ENCODE measurements around the gene OR5B17. TPM values are rescaled to one million over a fixed set of nuclear protein-coding genes. Genes with fewer than 3 reads are reported as not detected.

The OR5B17 gene
- total and polyA plus RNA-seq, 2 experiments from 2014 or later, result not detected

- H2AFZ ChIP-seq, result no peak overlapping the region
- TF ChIP-seq CTCF (IDR thresholded peaks at IDR 0.05; ENCODE audit: poor library complexity) (no peak), EZH2phosphoT487 (IDR thresholded peaks at IDR 0.05; ENCODE audit: low read depth, severe bottlenecking, unreplicated experiment) (no peak), EZH2 (IDR thresholded peaks at IDR 0.05; ENCODE audit: borderline replicate concordance) (no peak)
- no peak overlapping the region for H3K4me2 ChIP-seq
- no peaks in the 10 kb centered on the region for H3K27me3 ChIP-seq
- no peaks in the 10 kb centered on the region for H3K9me2 ChIP-seq (replicated peaks; ENCODE audit: insufficient read depth)
- no peaks in the 10 kb centered on the region for H4K20me1 ChIP-seq (ENCODE audit: insufficient read depth, poor library complexity, severe bottlenecking)
- H3K4me3 ChIP-seq, result no peak overlapping the region
- H3K36me3 ChIP-seq (replicated peaks; ENCODE audit: insufficient read depth, low read depth), result no peaks in the 10 kb centered on the region
- no peaks in the 10 kb centered on the region for H3K9me3 ChIP-seq (ENCODE audit: low read depth)
- no peaks in the 10 kb centered on the region for H3K79me2 ChIP-seq
- no peak overlapping the region for H3K27ac ChIP-seq
- no peak for DNase-seq (ENCODE audit: low spot score)
- H3K4me1 ChIP-seq (ENCODE audit: insufficient read depth), result no peaks in the 10 kb centered on the region
Measured at GRCh38 chr11:58394195-58394594, 35.3 kb upstream of the OR5B17 start.

- H3K27me3 ChIP-seq, result no peaks in the 10 kb centered on the region
- no peak overlapping the region for H3K27ac ChIP-seq
- H3K36me3 ChIP-seq (replicated peaks; ENCODE audit: insufficient read depth, low read depth), result no peaks in the 10 kb centered on the region
- H3K4me3 ChIP-seq, result no peak overlapping the region
- no peaks in the 10 kb centered on the region for H3K79me2 ChIP-seq
- H4K20me1 ChIP-seq (ENCODE audit: insufficient read depth, poor library complexity, severe bottlenecking), result no peaks in the 10 kb centered on the region
- no peaks in the 10 kb centered on the region for H3K9me3 ChIP-seq (ENCODE audit: low read depth)
- H3K9me2 ChIP-seq (replicated peaks; ENCODE audit: insufficient read depth), result no peaks in the 10 kb centered on the region
- no peak overlapping the region for H3K4me2 ChIP-seq
- 32% methylated on average over 1 of the region's 1 CpG for WGBS (ENCODE audit: low lambda C conversion rate, missing lambda C conversion rate)
- TF ChIP-seq CTCF (IDR thresholded peaks at IDR 0.05; ENCODE audit: poor library complexity) (no peak), EZH2phosphoT487 (IDR thresholded peaks at IDR 0.05; ENCODE audit: low read depth, severe bottlenecking, unreplicated experiment) (no peak), EZH2 (IDR thresholded peaks at IDR 0.05; ENCODE audit: borderline replicate concordance) (no peak)
- no peak for DNase-seq (ENCODE audit: low spot score)
- H2AFZ ChIP-seq, result no peak overlapping the region
- H3K4me1 ChIP-seq (ENCODE audit: insufficient read depth), result no peaks in the 10 kb centered on the region
Measured at GRCh38 chr11:58392746-58393145, 33.9 kb upstream of the OR5B17 start.

GRCh38 chr11:58391879-58392278 is 33.0 kb upstream of the OR5B17 start:
- no peaks in the 10 kb centered on the region for H4K20me1 ChIP-seq (ENCODE audit: insufficient read depth, poor library complexity, severe bottlenecking)
- no peaks in the 10 kb centered on the region for H3K9me3 ChIP-seq (ENCODE audit: low read depth)
- H3K27me3 ChIP-seq, result no peaks in the 10 kb centered on the region
- no peaks in the 10 kb centered on the region for H3K4me1 ChIP-seq (ENCODE audit: insufficient read depth)
- no peaks in the 10 kb centered on the region for H3K9me2 ChIP-seq (replicated peaks; ENCODE audit: insufficient read depth)
- no peak overlapping the region for H3K4me3 ChIP-seq
- 92% methylated on average over 1 of the region's 1 CpG for WGBS (ENCODE audit: low lambda C conversion rate, missing lambda C conversion rate)
- TF ChIP-seq EZH2phosphoT487 (IDR thresholded peaks at IDR 0.05; ENCODE audit: low read depth, severe bottlenecking, unreplicated experiment) (no peak), EZH2 (IDR thresholded peaks at IDR 0.05; ENCODE audit: borderline replicate concordance) (no peak), CTCF (IDR thresholded peaks at IDR 0.05; ENCODE audit: poor library complexity) (no peak)
- no peaks in the 10 kb centered on the region for H3K79me2 ChIP-seq
- DNase-seq (ENCODE audit: low spot score), result no peak
- H2AFZ ChIP-seq, result no peak overlapping the region
- H3K27ac ChIP-seq, result no peak overlapping the region
- no peak overlapping the region for H3K4me2 ChIP-seq
- no peaks in the 10 kb centered on the region for H3K36me3 ChIP-seq (replicated peaks; ENCODE audit: insufficient read depth, low read depth)

GRCh38 chr11:58390551-58391063 is 31.7 kb upstream of the OR5B17 start:
- 89% methylated on average over 17 of the region's 18 CpGs for WGBS (ENCODE audit: low lambda C conversion rate, missing lambda C conversion rate)
- Histone ChIP-seq H3K79me2 (no peaks in the 10 kb centered on the region), H3K4me1 (ENCODE audit: insufficient read depth) (no peaks in the 10 kb centered on the region), H3K4me3 (no peak overlapping the region), H3K36me3 (replicated peaks; ENCODE audit: insufficient read depth, low read depth) (no peaks in the 10 kb centered on the region), H2AFZ (no peak overlapping the region), H3K4me2 (no peak overlapping the region), H3K27ac (no peak overlapping the region), H4K20me1 (ENCODE audit: insufficient read depth, poor library complexity, severe bottlenecking) (no peaks in the 10 kb centered on the region), H3K9me3 (ENCODE audit: low read depth) (no peaks in the 10 kb centered on the region), H3K9me2 (replicated peaks; ENCODE audit: insufficient read depth) (no peaks in the 10 kb centered on the region), H3K27me3 (no peaks in the 10 kb centered on the region)
- TF ChIP-seq CTCF (IDR thresholded peaks at IDR 0.05; ENCODE audit: poor library complexity) (no peak), EZH2phosphoT487 (IDR thresholded peaks at IDR 0.05; ENCODE audit: low read depth, severe bottlenecking, unreplicated experiment) (no peak), EZH2 (IDR thresholded peaks at IDR 0.05; ENCODE audit: borderline replicate concordance) (no peak)
- DNase-seq (ENCODE audit: low spot score), result no peak

Measured in hepatocyte (in vitro differentiated cells).